Measurements from ENCODE around the gene IL17C.

IL17C gene

GRCh38 chr16:88647178-88648070, 9.1 kb downstream of the IL17C start:
- no peak for DNase-seq

GRCh38 chr16:88649195-88649923, 11.0 kb downstream of the IL17C start:
- peak; percentile 26 for DNase-seq

- no peak for DNase-seq
Observed at GRCh38 chr16:88649924-88650748, 11.8 kb downstream of the IL17C start.

DNA sequence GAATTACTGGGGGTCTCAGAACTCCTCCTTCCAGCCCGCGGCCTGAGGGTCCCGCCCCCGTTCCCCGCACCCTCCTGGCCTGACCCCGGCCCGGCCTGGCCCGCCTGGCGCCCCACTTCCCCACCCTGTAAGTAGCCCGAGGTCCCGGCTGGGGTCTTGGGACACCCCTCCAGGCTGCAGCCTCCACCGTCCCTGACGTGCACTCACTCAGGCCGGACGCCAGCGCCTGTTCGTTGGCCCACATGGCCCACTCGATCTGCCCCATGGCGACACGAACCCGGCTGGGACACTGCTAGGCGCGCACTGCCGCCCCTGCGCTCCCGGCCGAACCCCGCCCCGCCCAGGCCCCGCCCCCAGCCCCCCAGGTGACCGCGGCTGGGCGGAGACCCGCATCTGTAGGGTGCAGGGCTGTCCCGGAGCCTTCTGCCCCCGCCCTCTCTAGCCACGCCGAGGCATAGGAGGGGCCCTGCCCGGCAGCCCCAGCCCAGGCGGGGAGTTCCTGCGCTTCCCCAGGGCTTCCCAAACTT, 12.4 kb downstream of the IL17C start, which contains the start of gene CYBA:
Gene CYBA (minus strand): TSS at position 305 of the 527 bp plus-strand sequence. CDS start 40 bp downstream, at position 265.
- DNase-seq: no peak

GRCh38 chr16:88651276-88651988, 13.1 kb downstream of the IL17C start:
- DNase-seq: no peak

- no peak for DNase-seq
Observed at GRCh38 chr16:88651989-88652761, 13.8 kb downstream of the IL17C start.

- DNase-seq: no peak
Observed at GRCh38 chr16:88652762-88653063, 14.3 kb downstream of the IL17C start.

DNA sequence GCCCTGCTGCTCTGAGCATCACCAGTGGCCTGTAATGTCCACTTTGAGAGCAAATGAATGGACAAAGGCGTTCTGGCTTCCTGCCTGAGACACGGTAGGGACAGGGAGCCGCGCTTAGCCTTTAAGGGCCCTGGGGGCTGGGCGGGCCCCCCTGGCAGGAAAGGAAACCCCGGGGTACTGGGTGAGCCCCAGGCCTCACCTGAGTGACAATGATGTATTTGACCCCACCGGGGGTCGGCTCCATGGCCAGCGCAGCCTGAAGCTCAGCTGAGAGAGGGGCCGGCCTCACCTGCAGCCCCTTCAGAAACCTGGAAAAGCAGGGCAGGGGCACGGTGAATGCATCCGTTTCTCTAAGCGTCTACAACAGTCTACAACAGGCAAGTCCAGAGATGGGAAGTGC, 14.7 kb downstream of the IL17C start:
- DNase-seq: no peak

DNA sequence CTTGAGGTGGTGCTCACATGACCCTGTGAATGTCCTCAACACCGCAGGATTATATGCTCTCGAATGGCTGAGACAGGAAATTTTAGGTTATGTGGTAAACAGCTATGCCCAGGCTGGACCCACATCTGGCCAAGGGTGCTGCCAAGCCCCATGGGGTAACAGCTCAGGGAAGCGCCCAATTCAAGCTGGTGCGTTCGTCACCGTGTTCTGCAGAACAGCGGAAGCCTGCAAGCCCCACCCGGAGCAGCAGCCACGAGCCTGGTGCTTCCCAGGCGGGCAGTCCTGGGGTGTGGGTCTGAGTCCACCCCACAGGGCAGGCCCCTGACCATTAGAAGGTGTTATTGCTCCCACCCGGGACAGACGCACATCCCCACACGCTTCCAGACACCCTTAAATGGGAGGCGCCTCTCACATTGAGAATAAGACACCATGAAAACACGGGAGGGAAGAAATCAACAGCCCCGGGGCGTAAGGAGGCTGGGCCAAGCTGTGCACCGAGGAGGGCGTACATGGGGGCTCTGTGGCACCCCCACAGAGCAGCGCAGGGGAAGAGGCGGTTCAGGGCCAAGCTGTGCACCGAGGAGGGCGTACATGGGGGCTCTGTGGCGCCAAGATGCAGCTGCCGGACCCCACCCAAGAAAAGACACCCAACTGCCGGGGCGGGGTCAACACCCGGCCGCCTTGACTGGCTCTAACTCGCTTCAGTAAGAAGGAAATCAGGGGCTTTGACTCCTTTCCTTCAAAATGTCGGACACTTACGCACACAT, 15.4 kb downstream of the IL17C start:
- DNase-seq: no peak

GRCh38 chr16:88654363-88655052, 16.1 kb downstream of the IL17C start:
- no peak for DNase-seq

- no peak for DNase-seq
Observed at GRCh38 chr16:88655053-88655732, 16.8 kb downstream of the IL17C start.

GRCh38 chr16:88655733-88656281, 17.4 kb downstream of the IL17C start:
- DNase-seq: no peak

- no peak for DNase-seq
Observed at GRCh38 chr16:88656291-88656980, 18.1 kb downstream of the IL17C start.

GRCh38 chr16:88657371-88657770, 19.0 kb downstream of the IL17C start:
- no peak for DNase-seq

GRCh38 chr16:88658714-88659113, 20.3 kb downstream of the IL17C start:
- DNase-seq: no peak

DNA sequence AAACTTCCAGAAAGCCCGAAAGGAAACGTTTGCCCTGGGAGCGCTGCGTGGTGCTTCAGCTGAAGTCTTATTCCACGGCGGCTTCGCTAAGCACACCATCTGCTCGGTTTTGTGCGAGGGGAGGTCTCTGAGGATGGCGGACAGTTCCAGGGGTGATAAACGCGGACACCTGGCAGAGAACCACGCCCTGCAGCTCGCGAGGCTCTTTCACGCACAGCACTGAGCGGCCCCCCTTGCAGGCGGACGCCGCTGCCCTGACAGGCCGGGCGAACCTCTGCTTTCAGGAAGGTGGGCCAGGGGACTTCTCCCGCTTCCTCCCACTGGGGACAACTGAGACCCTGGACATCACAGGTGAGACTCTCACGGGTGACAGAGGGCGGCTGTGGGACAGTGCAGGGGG, 20.8 kb downstream of the IL17C start:
- DNase-seq: no peak

GRCh38 chr16:88661468-88661867, 23.1 kb downstream of the IL17C start:
- DNase-seq: no peak

- no peak for DNase-seq
Observed at GRCh38 chr16:88662222-88662842, 24.0 kb downstream of the IL17C start.

Measured in NCI-H774 (cell line).